Lung (tissue), 12 donors: ENCODE data around the gene CLPTM1L. TPM values are rescaled to one million over a fixed set of nuclear protein-coding genes. Genes with fewer than 3 reads are reported as not detected.

ENCODE experiments used
- ATAC-seq: fragments of 200-7000 bp; cut with Tn5 transposase; one replicate; pipeline ENCODE4 v1.9.1; 2020; ENCODE audit warnings: moderate number of reproducible peaks; ENCODE audit not compliant: insufficient read depth, low FRiP score
- DNase-seq, 3 donors: peaks; one replicate each; pipeline ENCODE4 v3.0.0-alpha.2; 2013 to 2017
- H3K27ac ChIP-seq, 2 donors: one replicate each; pipeline ENCODE4 v1.5.1; 2013; ENCODE audit warnings: mild to moderate bottlenecking in 2 of 2, moderate library complexity in 2 of 2, control low read depth in 1 of 2, inconsistent platforms in 1 of 2, low read depth in 1 of 2, low read length in 1 of 2
- H3K27me3 ChIP-seq, 3 donors: one replicate each; pipeline ENCODE4 v1.5.1; 2013; ENCODE audit warnings: low read length in 2 of 3; ENCODE audit not compliant: control insufficient read depth in 3 of 3, insufficient read depth in 3 of 3
- H3K36me3 ChIP-seq, 4 donors: one replicate each; pipeline ENCODE4 v1.5.1; 2013; ENCODE audit warnings: low read length in 4 of 4, mild to moderate bottlenecking in 1 of 4, moderate library complexity in 1 of 4; ENCODE audit not compliant: control insufficient read depth in 4 of 4, insufficient read depth in 4 of 4
- H3K4me1 ChIP-seq, 5 donors: one replicate each; pipeline ENCODE4 v1.5.1; 2013; ENCODE audit warnings: low read length in 5 of 5, mild to moderate bottlenecking in 2 of 5, moderate library complexity in 1 of 5; ENCODE audit not compliant: control insufficient read depth in 5 of 5, insufficient read depth in 5 of 5
- H3K4me3 ChIP-seq: one replicate; pipeline ENCODE4 v1.5.1; 2013; ENCODE audit warnings: mild to moderate bottlenecking, control low read depth, moderate library complexity
- H3K9ac ChIP-seq, 2 donors: one replicate each; pipeline ENCODE4 v1.5.1; 2013; ENCODE audit warnings: low read length in 2 of 2, control low read depth in 1 of 2; ENCODE audit not compliant: insufficient read depth in 1 of 2
- H3K9me3 ChIP-seq, 4 donors: one replicate each; pipeline ENCODE4 v1.5.1; 2013; ENCODE audit warnings: low read length in 3 of 4, mild to moderate bottlenecking in 1 of 4, moderate library complexity in 1 of 4; ENCODE audit not compliant: control insufficient read depth in 4 of 4, insufficient read depth in 3 of 4
- WGBS, 2 donors: extraction: QIAGEN DNeasy Blood & Tissue Kit; methylation state at CpG; one replicate each; pipeline ENCODE4 v1.1.7; 2013; 5-methylcytosine and 5-hydroxymethylcytosine counted together
- polyA plus RNA-seq, 2 donors: library from polyadenylated mRNA; stranded (reverse); fragments of 200-250 nt; gene quantifications; one replicate each; pipeline ENCODE4 v1.2.1, GENCODE V29; 2013
- total RNA-seq, 2 donors: library from RNA; depleted of rRNA in 1 of 2; stranded (reverse); fragments of >200 nt in 1 of 2; gene quantifications; one replicate each; pipeline ENCODE4 v1.2.1, GENCODE V29; 2014 to 2021
- TF ChIP-seq, protein P1 (sequence below): IDR thresholded peaks from 2 replicates; pipeline ENCODE4 v1.5.1; 2012; ENCODE audit warnings: mild to moderate bottlenecking; ENCODE audit errors: control extremely low read depth, extremely low read depth
- donor health status: control.
- donor health status: control.
- donor health status: Bipolar disorder and iron deficiency.
- donor health status: healthy.
- donor health status: DM: yes; HTN: yes; CAD: no.

CLPTM1L gene
- total and polyA plus RNA-seq, 4 donors, result 79.0 to 153 (median 144) TPM

GRCh38 chr5:1392801-1393565, 48.1 kb upstream of the CLPTM1L start:
- H3K36me3 ChIP-seq, result no peaks in the 10 kb centered on the region
- no peaks in the 10 kb centered on the region for H3K4me1 ChIP-seq
- no peak overlapping the region for H3K27ac ChIP-seq
- H3K9me3 ChIP-seq, result peaks cover 0 to 3% (median 0%) of the 10 kb centered on the region in 4 donors
- H3K27me3 ChIP-seq, result peaks cover 9 to 18% (median 10%) of the 10 kb centered on the region in 3 donors
- no peak overlapping the region for H3K4me3 ChIP-seq
- H3K9ac ChIP-seq, result no peak overlapping the region
- ATAC-seq (no peak), DNase-seq (no peak)
- TF ChIP-seq, protein P1, sequence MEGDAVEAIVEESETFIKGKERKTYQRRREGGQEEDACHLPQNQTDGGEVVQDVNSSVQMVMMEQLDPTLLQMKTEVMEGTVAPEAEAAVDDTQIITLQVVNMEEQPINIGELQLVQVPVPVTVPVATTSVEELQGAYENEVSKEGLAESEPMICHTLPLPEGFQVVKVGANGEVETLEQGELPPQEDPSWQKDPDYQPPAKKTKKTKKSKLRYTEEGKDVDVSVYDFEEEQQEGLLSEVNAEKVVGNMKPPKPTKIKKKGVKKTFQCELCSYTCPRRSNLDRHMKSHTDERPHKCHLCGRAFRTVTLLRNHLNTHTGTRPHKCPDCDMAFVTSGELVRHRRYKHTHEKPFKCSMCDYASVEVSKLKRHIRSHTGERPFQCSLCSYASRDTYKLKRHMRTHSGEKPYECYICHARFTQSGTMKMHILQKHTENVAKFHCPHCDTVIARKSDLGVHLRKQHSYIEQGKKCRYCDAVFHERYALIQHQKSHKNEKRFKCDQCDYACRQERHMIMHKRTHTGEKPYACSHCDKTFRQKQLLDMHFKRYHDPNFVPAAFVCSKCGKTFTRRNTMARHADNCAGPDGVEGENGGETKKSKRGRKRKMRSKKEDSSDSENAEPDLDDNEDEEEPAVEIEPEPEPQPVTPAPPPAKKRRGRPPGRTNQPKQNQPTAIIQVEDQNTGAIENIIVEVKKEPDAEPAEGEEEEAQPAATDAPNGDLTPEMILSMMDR, result no peak
- WGBS, 2 donors, result 62 to 69% methylated on average over 22 of the region's 22 CpGs

- H3K9me3 ChIP-seq, result peaks cover 0 to 3% (median 0%) of the 10 kb centered on the region in 4 donors
- ATAC-seq, result no peak
- H3K9ac ChIP-seq, result no peak overlapping the region
- no peak overlapping the region for H3K4me3 ChIP-seq
- no peaks in the 10 kb centered on the region for H3K36me3 ChIP-seq
- 76 to 77% methylated on average over 11 of the region's 11 CpGs for WGBS, 2 donors
- H3K27me3 ChIP-seq, result peaks cover 9 to 22% (median 10%) of the 10 kb centered on the region in 3 donors
- no peaks in the 10 kb centered on the region for H3K4me1 ChIP-seq
- TF ChIP-seq, protein P1, result no peak
- H3K27ac ChIP-seq, result no peak overlapping the region
- no peak for DNase-seq
Observed at GRCh38 chr5:1392261-1392660, 47.4 kb upstream of the CLPTM1L start.

- Histone ChIP-seq H3K36me3 (no peaks in the 10 kb centered on the region), H3K27ac (no peak overlapping the region), H3K4me1 (no peaks in the 10 kb centered on the region), H3K4me3 (no peak overlapping the region), H3K27me3 (peaks cover 9 to 28% (median 10%) of the 10 kb centered on the region in 3 donors), H3K9ac (no peak overlapping the region), H3K9me3 (peaks cover 0 to 3% (median 0%) of the 10 kb centered on the region in 4 donors)
- 65 to 70% methylated on average over 11 of the region's 11 CpGs for WGBS, 2 donors
- no peak for ATAC-seq
- DNase-seq, result no peak
- TF ChIP-seq, protein P1, result no peak
Observed at GRCh38 chr5:1391691-1392090, 46.8 kb upstream of the CLPTM1L start.
